Measurements from ENCODE around the gene MINDY1.

DNA sequence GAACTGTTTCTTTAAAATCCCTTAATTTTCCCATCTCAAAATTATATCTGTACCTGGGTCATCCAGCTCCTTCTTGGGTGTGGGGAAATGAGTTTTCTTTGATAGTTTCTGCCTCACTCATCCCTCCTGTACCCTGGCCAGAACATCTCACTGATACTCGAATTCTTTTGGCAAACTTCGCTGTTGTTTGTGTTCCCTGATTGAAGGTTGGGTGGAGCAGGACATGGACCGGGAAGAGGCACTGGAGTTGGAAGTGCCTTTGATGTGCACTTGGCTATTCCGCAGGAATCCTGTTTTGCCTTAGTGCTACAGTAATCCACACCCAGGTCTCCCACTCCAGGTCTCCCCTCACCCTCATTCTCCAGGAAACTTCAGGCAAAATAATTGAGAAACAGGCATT is 11.2 kb downstream of the MINDY1 start:
- TF ChIP-seq, protein P1, sequence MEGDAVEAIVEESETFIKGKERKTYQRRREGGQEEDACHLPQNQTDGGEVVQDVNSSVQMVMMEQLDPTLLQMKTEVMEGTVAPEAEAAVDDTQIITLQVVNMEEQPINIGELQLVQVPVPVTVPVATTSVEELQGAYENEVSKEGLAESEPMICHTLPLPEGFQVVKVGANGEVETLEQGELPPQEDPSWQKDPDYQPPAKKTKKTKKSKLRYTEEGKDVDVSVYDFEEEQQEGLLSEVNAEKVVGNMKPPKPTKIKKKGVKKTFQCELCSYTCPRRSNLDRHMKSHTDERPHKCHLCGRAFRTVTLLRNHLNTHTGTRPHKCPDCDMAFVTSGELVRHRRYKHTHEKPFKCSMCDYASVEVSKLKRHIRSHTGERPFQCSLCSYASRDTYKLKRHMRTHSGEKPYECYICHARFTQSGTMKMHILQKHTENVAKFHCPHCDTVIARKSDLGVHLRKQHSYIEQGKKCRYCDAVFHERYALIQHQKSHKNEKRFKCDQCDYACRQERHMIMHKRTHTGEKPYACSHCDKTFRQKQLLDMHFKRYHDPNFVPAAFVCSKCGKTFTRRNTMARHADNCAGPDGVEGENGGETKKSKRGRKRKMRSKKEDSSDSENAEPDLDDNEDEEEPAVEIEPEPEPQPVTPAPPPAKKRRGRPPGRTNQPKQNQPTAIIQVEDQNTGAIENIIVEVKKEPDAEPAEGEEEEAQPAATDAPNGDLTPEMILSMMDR (conservative IDR thresholded peaks at IDR 0.05 in 1 of 2, IDR thresholded peaks at IDR 0.05 in 1 of 2; ENCODE audit: extremely low read depth in 1 of 2, insufficient read depth in 1 of 2, low read depth in 1 of 2, low read length in 2 of 2): no peak
- TF ChIP-seq EZH2 (IDR thresholded peaks at IDR 0.05; ENCODE audit: borderline replicate concordance, low read length): no peak
